GM18868 (cell line): ENCODE measurements around the gene FAM118B.
A peak's percentile ranks its signal among the peaks of the same experiment; 100 is the strongest.

Source experiments
- ATAC-seq: cut with Tn5 transposase; IDR thresholded peaks from one replicate; pipeline ENCODE4 v1.9.1; 2021; ENCODE audit warnings: mild to moderate bottlenecking, moderate library complexity; ENCODE audit not compliant: unreplicated experiment

FAM118B gene

DNA sequence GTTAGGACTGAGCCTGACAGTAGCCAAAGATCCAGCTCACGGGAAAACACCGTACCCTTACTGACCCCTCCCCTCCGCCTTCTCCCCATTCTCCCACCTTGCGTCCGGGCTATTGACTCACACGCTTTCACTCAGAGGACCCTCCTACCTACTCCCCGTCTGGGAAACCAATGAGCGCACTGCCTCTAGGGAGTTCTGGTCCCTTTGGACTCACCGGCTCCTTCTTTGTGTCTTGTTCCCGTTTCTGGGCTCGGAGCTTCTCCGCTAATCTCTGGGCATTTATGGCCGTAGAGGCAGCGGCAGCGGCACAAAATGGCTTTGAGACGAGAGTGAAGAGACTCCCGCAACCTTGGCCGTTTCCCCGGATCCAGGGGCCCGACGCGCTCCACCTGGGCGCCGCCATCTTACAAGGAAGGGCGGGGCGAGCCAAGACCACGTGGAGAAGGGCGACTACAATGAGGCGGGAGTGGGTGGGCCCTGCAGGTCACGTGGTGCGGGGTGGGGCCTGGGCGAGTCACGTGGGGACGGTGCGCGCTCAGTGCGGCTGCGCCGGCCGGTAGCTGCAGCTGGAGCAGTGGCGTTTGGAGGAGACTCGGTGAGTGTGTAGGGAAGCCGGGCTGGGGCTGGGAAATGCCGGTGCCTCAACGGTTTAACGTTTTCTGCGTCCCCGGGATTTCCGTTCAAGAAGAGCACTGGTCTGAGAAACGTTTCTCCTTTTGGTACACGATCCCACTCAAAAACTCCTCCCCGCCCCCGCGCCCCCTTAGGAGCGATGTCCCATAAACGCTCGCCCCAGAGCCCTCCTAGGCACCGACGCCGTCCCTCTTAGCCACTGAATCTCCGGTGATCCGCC, at the start of gene FAM118B, which contains the start of gene RPUSD4:
FAM118B (plus strand) TSS at position 547 of the 853 bp plus-strand sequence. CDS start 23,220 bp downstream, outside the sequence.
RPUSD4 (minus strand) TSS at position 415 of the 853 bp plus-strand sequence; CDS start at position 403, 12 bp downstream.
- ATAC-seq = peak; percentile 96

DNA sequence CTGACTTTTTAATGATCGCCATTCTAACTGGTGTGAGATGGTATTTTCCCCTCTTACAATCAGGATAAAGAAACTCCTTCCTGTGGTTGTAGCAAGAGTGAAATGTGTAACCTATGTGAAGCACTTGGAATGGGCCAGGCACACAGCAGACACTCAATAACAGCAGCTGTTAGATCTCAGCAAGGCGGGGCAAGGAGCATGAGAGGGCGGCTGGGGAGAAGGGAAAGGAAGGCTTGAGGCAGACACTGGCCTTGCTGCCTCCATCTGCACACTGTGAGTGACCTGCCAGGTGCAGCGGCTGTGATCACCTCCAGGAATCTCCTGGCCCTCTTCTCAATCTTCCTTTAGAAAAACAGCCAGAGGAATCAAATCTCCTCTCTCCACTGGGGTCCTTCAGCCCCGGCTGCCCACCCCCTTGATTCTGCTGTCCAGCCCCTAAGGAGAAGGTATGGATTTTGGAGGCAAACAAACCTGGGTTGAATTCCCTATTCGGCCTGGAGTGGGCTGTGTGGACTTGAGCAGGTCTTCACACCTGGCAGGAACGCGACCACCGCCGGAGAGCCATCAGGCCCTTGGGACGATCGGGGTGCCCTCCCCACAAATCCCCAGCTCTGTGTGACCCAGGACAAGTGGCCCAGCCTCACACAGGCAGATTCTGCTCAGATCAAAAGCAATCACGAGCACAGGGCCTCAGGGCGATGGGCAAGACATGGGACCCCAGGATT, 49.1 kb upstream of the FAM118B start:
- ATAC-seq = no peak

DNA sequence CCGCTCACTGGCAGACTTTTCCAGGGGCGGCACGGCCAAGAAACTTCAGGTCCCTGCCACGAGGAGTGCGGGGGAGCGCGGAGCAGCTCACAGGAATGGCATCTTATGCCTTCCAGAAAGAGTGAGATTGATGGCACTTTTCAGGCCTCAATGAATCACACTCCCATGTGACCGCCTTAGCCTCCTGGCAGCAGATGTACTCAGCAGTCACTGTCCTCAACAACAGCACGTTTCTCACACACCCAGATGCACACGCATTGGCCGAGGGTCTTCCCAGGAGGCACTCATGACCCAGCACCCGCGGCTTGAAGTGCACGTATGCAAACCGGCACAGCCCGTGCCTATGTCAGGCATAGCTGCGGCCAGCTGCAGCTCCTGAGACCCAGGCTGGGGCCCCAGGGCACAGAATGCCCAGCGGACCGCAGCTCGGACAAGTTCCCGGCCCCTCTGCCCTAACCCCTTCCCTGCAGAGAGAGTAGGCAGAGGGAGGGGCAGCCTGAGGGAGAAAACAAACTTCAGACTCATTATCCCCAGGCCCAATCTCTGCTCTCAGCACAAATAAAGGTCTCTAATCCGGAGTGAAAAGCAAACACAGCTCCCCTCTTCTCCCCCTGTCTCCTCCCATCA, 48.4 kb upstream of the FAM118B start:
- ATAC-seq = no peak

DNA sequence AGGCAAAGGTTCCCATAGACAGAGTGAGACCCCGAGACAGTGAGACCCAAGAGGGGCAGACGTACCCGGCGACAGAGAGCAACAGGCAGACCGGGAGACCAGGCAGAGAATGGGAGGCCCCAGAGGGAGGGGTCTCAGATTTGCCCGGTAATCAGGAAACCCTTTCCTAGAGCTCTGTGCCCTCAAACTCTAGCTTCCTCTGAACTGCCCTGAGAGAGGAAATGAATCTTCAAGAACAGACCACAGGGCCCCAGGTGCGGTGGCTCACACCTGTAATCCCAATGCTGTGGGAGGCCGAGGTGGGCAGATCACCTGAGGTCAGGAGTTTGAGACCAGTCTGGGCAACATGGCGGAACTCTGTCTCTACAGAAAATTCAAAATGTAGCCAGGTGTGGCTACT, 47.8 kb upstream of the FAM118B start:
- no peak for ATAC-seq

DNA sequence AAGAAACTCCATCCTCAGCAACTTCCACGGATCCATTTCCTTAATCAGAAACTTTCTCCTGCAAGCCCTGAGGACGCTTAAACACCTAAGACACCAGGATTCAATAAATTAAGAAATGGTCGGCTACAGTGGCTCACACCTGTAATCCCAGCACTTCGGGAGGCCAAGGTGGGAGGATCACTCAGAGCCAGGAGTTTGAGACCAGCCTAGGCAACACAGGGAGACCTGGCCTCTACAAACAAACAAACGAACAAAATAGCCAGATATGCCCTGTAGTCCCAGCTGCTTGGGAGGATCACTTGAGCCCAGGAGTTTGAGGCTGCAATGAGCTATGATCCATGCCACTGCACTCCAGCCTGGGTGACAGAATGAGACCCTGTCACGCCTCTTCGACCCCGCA, 46.8 kb upstream of the FAM118B start:
- no peak for ATAC-seq

DNA sequence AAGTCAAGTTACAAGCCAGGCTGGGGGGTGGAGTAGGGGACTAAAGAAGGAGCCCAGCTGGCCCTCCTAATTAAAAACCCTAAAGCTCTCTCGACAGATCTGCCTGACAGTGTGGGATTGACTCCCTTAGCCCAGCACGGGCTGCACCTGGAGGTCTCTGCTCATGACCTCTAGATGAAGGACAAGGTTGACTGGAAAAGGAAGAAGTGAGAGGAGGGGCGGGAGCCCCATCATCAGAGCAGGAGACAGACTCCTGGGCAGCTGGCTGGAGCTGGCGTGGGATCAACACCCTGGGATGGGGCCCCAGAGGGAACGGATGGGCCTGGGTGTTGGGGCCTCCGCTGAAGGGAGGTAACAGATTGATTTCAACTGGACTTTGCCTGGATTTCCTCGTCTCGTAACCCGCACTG, 46.3 kb upstream of the FAM118B start:
- no peak for ATAC-seq

DNA sequence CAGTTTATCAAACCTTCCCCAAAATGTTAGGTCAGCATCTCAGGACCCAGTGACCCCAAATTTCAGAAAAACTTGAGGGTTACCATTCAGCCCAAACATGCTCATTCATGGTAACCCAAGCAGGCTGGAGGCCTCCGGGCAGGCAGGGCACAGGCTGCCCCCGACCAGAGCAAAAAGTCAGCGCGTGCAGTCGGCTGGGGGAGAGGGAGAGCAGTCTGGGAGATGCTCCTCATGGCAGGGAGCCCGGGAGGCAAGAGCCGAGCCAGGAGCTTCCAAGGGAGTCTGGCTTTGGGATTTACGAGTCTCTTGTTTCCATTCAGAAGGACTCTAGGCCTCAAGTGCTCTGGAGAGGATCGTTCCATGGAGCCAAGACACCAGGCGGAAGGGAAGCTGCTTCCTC, 45.8 kb upstream of the FAM118B start:
- no peak for ATAC-seq

DNA sequence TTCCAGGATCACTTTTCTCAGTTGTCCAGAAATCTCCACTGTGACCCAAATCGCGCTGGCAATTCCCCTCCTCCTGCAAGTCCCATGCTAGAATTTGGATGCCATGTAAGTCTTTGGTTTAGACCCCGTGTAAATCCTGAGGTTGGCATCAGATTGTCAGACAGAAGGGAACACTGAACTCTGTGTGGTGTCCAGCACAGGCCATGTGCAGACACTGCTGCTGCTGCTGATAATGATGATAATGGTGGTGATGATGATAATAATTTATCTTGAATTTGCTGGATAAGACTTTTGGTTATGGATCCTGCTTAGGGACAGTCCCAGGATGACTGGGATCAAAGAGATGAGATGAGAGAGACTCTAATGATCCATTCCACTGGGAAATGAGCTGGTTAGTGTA, 45.2 kb upstream of the FAM118B start:
- ATAC-seq = no peak

DNA sequence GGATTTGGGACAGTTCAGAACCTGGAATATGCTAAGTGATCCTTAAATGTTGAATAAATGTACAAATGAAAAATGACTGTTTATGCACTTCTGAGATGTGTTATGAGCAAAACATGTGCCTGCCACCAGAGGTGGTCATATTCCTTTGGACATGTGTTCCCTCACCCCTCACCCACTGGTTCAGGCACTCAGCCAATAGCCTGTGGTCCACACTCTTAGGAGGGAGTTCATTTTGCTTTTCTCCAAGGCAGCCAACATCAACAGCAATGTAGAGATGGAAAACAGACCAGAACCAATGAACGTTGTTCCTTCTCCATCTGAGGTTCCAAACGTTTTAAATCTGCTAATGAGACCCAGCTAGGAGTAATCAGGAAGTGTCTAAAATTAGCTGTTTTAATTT, 44.1 kb upstream of the FAM118B start:
- no peak for ATAC-seq

DNA sequence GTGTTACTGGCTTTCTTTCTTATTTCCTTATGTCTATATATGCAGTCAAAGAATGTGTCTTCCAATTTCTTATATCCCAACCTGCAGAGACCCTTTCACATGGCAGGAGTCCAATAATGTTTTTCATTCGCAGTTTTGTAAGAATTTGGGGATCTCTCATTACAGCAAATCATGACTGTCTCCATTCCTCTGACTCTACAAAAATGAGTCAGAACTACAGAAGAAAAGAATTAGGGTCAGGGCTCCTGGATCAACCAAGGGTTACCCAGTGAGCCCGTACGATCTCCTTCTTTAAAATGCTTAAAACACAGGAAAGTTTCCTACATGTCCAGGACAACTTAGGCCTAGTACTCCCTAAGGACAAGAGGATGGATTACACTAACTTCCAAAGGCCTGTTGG, 42.3 kb upstream of the FAM118B start:
- no peak for ATAC-seq

DNA sequence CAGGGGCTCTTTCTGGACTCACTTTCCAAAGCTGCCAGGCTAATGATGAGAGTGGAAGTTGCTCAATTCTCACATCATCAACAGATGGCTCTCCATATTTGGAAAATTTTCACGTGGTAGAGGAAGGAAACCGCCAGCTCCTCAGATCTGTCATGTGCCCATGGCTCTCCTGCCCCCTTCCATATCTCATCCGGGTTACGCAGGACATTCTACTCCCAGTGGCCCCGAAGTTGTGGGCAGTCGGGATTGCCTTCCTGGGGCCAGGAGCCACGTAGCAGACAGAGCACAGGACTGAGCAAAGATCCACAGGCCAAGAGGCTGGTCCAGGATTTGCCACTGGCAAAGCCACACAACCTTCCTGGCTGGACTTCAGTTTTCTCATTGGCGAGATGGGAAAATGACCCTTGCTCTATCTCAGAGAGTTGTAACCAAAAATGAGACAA, 39.0 kb upstream of the FAM118B start:
- no peak for ATAC-seq

DNA sequence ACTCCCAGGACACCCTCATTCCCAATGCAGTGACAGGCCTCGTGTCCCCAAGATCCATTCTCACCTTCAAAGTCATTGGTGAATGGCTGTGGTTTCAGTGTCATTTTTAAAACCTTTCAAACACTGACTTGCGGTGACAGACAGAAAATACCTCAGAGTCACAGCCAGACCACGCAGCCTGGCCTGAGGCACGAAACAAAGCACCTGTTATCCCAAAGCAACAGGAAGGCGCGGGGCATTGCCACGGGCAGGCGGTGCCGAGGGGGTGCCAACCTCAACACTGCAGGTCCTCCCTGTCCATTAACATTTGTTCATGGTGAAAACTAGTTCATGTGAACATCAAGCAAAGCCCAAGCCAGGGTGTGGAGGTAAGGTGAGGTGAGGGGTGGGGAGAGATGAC, 38.3 kb upstream of the FAM118B start:
- ATAC-seq = no peak

DNA sequence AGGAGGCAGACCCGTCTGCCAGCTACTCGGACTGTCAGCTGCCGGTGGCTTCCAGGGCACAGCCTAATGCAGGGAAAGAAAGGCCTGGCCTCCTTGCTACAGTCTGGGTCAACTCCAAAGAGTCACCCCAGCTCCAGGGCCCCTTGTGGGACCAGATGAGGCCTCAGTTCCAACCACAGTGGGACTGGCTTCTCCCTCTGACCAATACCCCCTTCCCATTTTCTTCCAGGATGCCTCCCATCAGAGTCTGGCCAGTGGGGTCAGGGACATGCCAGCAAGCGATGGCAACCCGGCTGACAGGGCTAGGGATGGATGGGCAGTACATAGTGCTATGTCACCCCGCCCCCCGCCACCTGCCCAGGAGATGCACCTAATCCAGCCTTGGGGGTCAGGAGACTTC, 36.8 kb upstream of the FAM118B start:
- ATAC-seq = no peak

DNA sequence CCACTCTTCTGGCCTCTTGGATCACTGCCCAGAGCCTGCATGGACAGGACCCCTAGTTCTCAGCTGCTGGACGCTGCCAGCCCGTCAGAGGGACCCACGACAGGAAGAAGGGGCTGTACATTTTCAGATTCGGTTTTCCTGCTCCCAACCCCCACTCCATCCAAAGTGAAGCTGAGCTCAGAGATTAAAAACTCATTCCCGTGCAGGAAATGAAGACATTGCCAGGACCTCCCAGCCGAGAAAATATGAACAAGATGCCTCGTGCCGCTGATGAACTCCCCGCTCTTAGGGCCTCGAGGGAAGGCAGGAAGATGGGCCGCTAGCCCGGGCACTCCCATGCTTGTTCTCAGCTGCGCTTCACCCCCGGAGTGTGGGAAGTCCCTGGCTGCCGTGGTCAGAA, 36.2 kb upstream of the FAM118B start:
- ATAC-seq = no peak

DNA sequence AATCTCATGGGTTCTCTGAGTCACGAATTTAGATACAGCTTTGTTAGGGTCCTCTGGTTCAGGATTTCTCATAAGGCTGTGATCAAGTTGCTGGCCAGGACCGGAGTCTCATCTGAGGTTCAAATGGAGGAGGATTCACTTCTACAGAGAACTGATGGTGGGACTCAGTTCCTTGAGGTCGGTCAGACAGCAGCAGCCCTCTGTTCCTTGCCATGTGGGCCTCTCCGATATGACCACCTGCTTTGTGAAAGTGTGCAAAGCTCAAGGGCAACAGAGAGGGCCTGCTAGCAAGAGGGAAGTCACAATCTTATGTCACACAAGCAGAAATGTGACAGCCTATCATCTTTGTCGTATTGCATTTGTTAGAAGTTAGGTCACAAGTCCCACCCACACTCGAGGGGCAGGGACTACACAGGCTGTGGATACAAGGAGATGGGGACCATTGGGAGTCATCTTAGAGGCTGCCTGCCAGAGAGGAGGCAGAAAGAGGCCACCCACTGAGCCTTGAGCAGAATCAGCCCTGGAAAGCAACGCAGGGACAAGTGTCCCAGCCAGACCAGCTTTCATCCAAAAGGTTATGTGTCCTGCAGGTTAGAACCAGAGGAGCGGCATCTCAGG, 34.6 kb upstream of the FAM118B start:
- ATAC-seq = no peak

DNA sequence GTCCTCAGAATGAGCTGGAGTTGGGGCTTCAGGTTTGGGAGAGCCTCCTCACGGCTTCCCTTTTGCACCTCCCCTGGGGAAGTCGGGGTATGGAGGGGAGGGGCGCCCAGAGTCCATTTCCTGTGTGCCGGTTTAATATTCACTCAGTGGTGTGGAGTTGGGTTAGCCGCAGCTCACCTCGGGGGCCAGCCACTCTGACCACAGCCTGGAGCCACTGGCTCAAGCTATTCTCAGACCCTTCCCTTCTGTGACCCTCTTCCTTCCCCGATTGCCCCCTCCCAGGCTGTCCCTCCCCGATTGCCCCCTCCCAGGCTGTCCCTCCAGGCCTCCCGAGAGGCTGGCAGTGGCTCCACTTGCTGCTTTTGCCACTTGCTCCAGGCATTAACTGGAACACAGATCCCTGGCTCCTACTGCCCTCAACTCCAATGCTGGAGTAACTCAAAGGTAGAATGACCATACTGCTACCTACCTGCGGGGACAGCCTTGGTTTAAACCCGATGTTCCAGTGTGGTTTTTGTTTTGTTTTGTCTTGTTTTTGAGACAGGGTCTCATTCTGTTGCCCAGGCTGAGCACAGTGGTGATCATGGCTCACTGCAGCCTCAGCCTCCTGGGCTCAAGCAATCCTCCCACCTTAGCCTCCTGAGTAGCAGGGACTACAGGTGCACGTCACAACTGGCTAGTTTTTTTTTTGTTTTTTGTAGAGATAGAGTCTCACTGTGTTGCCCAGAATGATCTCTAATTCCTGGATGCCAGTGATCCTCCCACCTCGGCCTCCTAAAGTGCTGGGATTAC, 29.4 kb upstream of the FAM118B start:
- no peak for ATAC-seq

DNA sequence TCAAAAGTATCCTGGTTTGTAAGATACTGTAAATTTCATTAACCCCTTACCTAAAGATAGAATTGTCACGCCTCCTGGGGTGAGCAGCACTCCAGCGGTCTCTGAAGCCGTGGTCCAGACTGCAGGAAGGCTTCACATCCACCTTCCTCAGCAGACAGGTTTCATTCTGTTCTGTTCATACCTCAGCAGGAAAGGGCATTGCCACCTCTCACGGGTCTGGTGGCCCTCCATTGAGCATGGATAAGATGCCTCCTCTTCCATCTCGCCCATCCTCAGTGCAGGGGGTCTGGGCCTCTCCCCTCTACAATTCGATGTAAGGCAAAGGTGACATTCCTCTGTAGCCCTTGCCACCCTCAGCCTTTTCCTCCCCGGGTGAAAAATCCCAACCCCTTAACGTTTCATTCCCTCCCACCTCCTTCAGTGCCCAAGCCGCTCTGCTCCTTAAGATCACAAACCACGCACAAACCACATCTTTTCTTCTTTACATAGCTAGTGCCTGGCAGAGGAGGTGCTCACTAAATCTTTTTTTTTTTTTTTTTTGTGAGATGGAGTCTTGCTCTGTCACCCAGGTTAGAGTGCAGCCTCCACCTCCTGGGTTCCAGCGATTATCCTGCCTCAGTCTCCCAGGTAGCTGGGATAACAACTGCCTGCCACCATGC, 28.7 kb upstream of the FAM118B start:
- no peak for ATAC-seq

DNA sequence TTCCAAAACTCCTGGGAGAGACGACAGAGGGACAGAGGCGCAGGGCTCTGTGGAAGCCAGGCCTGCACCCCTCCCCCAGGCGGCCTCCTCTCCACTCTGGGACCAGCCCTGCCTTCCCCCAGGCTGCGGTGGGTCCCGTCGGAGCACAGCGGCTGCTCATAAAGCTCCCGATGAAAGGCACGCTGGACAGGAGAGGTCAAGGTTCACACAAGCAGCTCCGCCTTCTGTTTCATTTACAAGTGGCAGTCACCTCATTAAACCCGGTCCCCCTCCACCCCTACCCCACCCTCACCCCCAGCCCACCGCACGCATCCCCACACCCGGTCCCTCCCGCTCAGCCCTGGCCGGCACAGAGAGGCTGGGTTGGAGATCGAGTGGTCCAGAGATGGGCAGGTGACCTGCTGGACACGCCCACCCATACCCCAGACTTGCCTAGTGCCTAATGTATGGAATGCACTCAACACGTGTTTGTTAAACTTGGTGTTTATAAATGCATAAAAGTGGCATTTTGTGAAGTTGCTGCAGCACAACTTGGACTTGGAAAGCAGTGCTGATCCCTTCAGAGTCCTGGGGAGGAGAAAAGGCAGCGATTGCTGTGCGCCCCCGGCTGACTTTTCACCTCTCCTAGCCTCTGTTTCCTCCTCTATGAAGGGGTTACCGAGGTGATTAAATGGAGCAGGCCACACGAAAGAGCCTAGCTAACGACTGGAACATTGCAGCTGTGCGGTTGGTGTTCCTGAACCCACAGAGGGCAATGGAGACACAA, 26.1 kb upstream of the FAM118B start:
- ATAC-seq = no peak
